SK-N-SH (cell line): ENCODE measurements around the gene SERPINA12.
A peak's percentile ranks its signal among the peaks of the same experiment; 100 is the strongest.

Experiments used
- EP300 ChIP-seq, 2 experiments: IDR thresholded peaks; 2 replicates each; pipeline versions ENCODE4 v1.4.0 to v1.6.1; 2012; ENCODE audit warnings: borderline replicate concordance in 1 of 2, low read depth in 1 of 2, low read length in 1 of 2
- FOXJ3 ChIP-seq: sonication (generic); formaldehyde crosslinking; IDR thresholded peaks from 2 replicates; pipeline ENCODE4 v1.5.1; 2020; ENCODE audit warnings: mild to moderate bottlenecking, missing genetic modification reagents
- MXI1 ChIP-seq: IDR thresholded peaks from 2 replicates; pipeline ENCODE4 v1.6.1; 2012; ENCODE audit warnings: mild to moderate bottlenecking, low read depth, low read length, improper control_type of control experiment
- NRF1 ChIP-seq: IDR thresholded peaks from 2 replicates; pipeline ENCODE4 v1.6.1; 2012; ENCODE audit warnings: low read depth, mild to moderate bottlenecking, low read length
- POLR2AphosphoS5 ChIP-seq: IDR thresholded peaks from 2 replicates; pipeline ENCODE4 v1.6.1; 2012; ENCODE audit warnings: low read depth, low read length
- RXRA ChIP-seq: IDR thresholded peaks from 2 replicates; pipeline ENCODE4 v1.4.0; 2012; ENCODE audit warnings: low read depth, mild to moderate bottlenecking, borderline replicate concordance
- SIN3A ChIP-seq: IDR thresholded peaks from 2 replicates; pipeline ENCODE4 v1.6.1; 2012; ENCODE audit warnings: low read depth, mild to moderate bottlenecking, low read length, moderate library complexity, borderline replicate concordance
- YY1 ChIP-seq: IDR thresholded peaks from 2 replicates; pipeline ENCODE4 v1.4.0; 2012; ENCODE audit warnings: low read depth, mild to moderate bottlenecking
- TF ChIP-seq, protein P1 (sequence below): fragments of 200-600 bp; sonication (generic); IDR thresholded peaks from 2 replicates; pipeline ENCODE4 v1.6.1; 2017; ENCODE audit warnings: antibody characterized with exemption, mild to moderate bottlenecking, moderate library complexity
- TF ChIP-seq, protein P2 (sequence below): IDR thresholded peaks from 2 replicates; pipeline ENCODE4 v1.4.0; 2012; ENCODE audit warnings: low read depth

- no peak for TF ChIP-seq RXRA
- TF ChIP-seq, protein P1, sequence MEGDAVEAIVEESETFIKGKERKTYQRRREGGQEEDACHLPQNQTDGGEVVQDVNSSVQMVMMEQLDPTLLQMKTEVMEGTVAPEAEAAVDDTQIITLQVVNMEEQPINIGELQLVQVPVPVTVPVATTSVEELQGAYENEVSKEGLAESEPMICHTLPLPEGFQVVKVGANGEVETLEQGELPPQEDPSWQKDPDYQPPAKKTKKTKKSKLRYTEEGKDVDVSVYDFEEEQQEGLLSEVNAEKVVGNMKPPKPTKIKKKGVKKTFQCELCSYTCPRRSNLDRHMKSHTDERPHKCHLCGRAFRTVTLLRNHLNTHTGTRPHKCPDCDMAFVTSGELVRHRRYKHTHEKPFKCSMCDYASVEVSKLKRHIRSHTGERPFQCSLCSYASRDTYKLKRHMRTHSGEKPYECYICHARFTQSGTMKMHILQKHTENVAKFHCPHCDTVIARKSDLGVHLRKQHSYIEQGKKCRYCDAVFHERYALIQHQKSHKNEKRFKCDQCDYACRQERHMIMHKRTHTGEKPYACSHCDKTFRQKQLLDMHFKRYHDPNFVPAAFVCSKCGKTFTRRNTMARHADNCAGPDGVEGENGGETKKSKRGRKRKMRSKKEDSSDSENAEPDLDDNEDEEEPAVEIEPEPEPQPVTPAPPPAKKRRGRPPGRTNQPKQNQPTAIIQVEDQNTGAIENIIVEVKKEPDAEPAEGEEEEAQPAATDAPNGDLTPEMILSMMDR = peak; percentile 93
- no peak for TF ChIP-seq NRF1
- no peak for TF ChIP-seq FOXJ3 (CRISPR knock-in tag)
- TF ChIP-seq POLR2AphosphoS5 = no peak
- TF ChIP-seq, protein P2, sequence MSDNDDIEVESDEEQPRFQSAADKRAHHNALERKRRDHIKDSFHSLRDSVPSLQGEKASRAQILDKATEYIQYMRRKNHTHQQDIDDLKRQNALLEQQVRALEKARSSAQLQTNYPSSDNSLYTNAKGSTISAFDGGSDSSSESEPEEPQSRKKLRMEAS = no peak
- no peak for TF ChIP-seq EP300 (IDR thresholded peaks at IDR 0.05; ENCODE audit: borderline replicate concordance in 1 of 2, low read depth in 1 of 2, low read length in 1 of 2)
- TF ChIP-seq SIN3A = no peak
- TF ChIP-seq MXI1 = no peak
- no peak for TF ChIP-seq YY1
Observed at GRCh38 chr14:94548999-94549985, 40.0 kb upstream of the SERPINA12 start.
